ENCODE data around the gene TBX3.

DNA sequence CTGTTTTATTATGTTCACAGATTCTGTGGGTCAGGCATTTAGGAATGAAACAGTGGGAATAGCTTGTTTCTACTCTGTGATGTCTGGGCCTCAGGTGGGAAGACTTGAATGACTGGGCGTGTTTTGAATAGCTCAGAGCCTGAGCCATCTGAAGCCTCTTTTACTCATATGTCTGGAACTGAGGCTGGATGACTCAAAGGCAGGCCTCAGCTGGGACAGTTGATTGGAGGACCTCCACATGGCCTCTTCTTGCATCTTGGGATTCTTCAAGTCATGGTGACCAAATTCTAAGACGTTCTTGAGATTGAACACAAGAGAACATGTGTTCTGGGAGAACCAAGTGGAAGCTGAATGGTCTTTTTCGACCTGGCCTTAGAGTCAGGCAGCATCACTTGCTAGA, 45.8 kb upstream of the TBX3 start:
- TF ChIP-seq YY1 (IDR thresholded peaks at IDR 0.05; ENCODE audit: insufficient read depth, insufficient read length): no peak
- TF ChIP-seq ZNF274 (IDR thresholded peaks at IDR 0.05; ENCODE audit: low read depth, low read length): no peak
- no peak for TF ChIP-seq SUZ12 (IDR thresholded peaks at IDR 0.05; ENCODE audit: extremely low read depth, insufficient read depth, insufficient read length)

Data from NT2/D1 (cell line).